Measurements from ENCODE around the gene ROR2.

Gene ROR2

GRCh38 chr9:91948101-91948596 is 1.9 kb downstream of the ROR2 start:
- DNase-seq = no peak

DNA sequence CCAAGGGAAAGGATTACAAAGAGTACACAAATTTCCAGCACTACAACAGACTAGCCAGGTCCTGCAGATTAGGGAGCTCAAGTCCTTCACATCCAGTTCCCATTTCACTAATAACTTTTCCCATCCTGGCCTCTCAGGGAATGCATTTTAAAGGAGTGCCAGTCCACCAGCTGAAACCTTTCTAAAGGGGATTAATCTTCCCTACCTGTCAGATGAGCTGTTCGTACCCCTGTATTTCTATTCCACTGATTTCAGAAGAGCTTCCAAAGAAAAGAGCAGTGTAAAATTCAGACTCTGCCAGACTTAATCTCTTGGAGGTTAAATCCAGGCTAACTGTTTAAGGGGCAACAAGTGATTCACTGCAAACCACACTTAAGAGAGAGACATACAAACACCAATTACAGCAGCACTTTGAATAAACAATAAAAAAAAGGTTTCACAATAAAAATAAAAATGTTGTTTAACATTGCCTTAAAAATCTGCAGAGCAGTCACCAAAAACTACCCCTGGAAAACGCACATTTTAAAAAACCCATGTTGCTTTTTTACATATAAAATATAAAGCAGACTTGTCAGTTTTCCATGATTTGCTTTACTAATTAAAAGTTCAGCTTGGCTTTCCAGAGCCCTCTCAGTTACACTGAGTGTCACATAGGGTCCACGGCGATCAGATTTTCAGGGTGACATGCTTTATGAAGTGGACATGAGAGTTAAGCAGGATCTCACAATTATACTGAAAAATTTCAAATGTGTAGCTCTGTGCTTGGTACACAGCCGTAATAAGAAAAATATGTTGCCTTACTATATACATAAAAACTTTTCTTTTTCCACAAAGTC is 3.2 kb downstream of the ROR2 start:
- DNase-seq = no peak

DNA sequence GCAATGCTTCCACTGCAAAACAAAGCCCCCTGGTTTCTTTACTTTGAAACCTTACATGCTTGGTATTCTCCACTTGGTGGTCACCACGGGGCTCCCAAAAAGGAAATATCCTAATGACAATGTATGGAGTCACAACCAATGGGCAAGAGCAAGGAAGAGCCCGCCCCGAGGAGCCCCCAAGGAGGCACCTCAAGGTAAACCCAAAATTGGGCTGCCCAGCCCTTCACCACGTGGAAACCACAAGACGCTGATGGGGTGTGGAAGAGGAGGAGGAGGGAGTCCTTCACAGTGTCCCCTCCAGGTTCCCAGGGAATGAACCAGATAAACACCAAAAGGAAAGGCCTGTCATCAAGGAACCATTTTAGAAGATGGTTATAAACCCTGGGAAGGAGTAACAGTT is 3.8 kb downstream of the ROR2 start:
- DNase-seq = no peak

DNA sequence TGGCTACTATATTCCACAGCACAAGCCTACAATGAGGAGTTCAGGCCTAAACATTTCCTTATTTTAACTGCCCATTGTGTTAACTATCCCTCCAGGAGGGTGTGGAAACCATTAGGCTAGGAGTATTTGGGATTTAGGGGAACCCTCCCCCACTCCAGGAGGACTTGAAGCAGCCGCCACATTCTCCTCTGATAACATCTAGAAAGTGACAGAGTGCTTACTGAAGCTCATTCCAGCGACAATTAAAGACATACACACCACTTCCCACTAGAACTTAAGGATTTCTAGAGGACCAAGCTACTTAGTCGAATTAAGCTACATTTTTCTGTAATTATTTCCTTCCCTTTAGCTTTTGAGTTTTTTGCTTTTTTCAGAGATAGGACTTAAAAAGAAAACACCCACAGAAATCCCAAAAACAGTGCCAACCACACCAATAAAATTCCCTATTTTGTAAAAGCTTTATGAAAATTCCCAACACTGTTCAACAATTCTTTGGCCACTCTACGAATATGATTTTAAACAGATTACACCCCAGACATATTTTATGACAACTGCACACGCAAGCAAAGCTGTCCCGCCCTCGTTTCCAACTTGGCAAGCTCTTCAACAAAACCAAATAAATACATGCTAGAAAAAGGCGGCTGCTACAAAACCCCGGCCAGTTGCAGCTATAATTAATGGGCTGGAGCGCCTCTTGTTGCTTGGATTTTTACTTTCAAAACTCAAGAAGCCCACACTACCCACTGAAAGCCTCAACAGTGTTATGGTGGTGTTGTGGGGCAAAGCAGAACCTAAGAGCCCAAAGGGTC is 4.5 kb downstream of the ROR2 start:
- DNase-seq = peak; percentile 59

DNA sequence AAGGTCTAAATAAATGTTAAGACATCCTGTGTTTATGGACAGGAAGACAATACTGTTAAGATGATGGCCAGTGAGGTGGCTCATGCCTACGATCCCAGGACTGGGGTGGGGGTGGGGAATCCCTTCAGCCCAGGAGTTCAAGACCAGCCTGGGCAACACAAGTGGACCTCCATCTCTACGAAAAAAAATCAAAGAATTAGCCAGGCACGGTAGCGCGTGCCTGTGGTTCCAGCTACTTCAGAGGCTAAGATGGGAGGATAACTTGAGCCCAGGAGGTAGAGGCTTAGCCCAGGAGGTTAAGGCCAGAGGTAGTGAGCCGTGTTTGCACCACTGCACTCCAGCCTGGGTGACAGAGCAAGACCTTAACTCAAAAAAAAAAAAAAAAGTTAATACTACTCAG is 5.3 kb downstream of the ROR2 start:
- DNase-seq = no peak

DNA sequence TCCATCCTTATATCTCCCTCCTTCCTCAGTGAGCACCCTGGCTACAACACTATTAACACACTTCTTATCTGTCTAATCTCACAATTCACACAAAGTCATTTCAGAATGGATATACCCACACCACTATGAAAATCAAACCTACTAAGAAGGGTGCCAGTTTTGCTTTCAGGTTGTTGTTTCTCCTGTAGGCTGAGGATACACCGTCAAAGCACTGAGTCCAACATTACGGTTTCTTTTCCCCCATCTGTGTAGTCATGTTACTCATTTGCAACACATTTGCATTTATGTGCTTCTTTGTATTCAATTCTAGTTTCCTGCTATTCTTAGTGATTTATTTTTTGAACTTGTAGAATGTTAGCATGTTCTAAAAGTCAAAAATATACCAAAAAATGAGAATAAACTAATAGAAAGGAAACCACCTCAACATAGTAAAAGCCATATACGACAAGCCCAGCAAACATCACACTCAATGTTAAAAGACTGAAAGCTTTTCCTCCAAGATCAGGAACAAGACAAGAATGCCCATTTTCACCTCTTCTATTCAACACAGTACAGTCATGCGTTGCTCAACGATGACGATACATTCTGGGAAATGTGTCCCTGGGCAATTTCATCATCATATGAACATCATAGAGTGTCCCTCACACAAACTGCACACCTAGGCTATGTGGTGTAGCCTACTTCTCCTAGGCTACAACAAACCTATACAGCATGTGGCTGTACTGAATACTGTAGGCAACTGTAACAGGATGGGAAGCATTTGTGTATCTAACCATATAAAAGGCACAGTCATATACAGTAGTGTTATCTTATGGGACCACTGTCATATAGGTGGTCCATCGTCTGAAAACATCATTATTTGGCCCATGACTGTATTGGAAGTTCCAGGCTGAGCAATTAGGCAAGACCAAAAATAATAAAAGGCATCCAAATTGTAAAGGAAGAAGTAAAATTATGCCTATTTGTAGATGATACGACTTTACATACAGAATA is 6.3 kb downstream of the ROR2 start:
- DNase-seq = no peak

DNA sequence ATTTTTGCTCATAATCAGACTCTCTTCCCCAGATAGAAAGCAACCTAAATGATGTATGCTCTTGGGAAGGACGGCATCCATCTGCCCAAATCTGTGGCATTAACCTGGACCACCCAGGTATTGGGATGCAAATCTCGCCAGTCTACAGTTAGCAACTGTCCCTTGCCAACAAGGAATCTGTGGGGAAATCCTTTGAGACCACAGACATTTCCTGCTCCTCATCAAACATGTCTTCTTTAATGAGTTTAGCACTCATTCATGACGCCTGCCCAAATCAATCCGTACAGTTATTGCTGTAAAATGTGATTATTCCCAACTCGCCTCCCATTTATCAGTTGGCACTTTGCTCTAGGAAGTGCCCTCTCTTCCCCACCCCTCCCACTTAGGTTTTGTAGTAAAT is 7.8 kb downstream of the ROR2 start:
- DNase-seq = no peak

DNA sequence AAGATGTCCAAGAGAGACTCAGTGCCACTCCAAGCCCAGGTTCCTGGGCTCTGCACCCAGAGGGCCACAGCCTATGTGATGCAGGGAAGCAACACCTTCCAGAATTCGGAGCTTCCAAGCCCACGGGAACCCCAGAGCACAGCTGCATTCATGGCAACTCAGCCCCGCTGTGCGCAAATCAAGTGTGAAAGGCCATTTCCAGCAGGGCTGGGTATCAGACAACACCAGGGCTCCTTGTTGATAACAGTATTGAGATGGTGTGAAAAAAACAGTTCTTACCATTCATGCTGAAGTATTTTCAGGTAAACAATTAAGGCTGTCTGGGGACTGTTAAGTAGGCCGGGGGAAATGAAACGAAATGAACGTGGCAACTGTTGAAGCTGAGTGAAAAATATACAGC is 10.1 kb downstream of the ROR2 start:
- DNase-seq = no peak

GRCh38 chr9:91937727-91938126 is 12.3 kb downstream of the ROR2 start:
- DNase-seq = no peak

DNA sequence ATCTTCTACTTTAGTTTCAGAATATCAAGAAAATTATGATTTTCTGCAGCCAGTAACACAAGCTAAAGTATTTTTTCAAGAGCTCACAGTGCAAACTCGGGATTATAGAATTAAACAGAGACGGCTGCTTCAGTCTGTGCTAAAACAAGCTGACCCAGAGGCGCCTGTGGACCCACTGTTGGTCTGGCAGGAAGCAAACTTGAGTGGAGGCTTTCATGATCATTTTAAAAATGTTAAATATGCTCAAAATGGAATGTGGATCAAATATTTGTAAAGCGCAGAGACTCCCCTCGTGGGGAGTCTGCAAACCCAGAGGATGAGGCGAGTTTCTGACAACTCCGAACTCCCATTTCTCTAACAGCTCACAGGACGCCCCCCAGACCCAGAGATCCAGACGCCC is 13.0 kb downstream of the ROR2 start:
- DNase-seq = no peak

DNA sequence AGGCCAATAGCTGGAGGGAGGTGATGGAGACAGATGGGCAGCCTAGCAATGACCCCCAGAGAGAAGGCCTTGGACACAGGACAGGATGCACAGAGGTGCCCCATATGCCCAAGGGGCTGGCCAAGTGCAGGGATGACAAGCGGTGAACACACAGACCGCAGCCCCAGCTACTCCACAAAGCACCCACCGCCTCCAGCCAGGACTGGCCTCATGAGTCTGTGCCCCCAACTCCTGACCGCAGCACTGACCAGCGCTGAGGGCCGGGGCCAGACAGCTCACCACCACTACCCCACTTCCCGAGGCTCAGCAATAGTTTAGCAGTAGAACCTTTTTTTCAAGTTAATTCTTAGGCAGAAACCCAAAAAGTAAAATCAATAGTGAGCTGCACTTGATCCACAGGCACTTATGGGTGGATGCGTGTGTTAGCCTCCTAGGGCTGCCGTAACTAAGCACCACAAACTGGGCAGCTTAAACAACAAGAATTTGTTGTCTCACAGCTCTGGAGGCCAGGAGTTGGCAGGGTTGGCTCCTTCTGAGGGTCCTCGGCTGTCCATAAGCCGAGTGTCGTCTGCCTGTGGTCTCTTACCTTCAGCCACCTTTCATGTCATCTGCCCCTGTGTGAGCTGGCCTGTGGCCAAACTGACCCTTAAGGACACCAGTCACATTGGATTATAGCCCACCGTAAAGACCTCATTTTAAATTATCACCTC is 14.1 kb downstream of the ROR2 start:
- DNase-seq = no peak

DNA sequence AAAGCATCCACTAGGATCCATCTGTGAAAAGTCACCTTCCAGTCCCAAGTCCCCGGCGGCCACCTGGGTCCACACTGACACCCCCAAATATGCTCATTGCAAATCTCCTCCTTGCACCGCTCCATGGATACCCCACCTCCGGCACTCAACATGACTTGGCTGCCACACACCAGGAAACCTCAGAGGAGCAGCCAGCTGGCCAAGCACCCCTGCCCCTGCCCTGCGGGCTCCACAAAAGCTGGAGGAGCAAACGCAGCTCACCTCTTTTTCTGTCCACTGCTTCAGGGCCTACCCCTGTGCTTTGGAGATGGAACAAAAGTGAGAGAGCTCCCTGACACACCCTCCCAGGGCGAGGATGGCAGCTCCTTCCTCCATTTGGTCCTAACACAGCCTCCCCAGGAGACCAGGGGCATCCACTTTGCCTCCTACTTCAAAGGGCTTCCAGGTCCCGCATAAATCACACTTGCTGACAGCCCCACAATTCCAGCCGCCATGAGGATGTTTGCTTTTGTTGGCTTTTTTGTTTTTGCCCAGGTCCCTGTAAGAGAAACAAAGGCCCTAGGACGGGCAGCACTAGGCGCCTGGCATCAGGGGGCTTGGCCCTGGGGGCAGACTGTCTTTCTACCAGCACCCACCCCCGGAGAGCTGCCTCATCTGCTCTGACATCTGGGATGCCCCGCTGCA is 14.8 kb downstream of the ROR2 start:
- DNase-seq = no peak

DNA sequence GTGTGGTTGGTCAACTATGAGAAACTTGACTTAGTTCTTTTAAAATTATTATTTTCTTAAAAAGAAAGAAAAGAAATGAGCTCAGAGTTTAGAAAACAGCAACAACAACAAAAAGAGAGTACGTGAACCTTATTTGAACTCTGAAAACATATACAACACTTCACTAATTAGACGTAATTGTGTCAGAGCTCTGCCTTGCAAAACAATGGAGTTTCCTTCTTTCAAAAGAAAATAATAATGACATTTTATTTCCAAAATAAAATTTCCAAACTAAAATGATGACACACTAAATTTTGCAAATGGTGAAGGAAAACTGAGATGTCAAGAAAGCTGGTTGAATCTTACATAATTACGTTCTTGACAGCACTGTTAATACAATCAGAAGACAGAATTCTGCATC is 15.4 kb downstream of the ROR2 start:
- DNase-seq = no peak

- peak; percentile 29 for DNase-seq
Measured at GRCh38 chr9:91933556-91934352, 16.3 kb downstream of the ROR2 start.

GRCh38 chr9:91930475-91930874 is 19.6 kb downstream of the ROR2 start:
- peak; percentile 4 for DNase-seq

- DNase-seq = no peak
Measured at GRCh38 chr9:91929331-91929730, 20.7 kb downstream of the ROR2 start.

DNA sequence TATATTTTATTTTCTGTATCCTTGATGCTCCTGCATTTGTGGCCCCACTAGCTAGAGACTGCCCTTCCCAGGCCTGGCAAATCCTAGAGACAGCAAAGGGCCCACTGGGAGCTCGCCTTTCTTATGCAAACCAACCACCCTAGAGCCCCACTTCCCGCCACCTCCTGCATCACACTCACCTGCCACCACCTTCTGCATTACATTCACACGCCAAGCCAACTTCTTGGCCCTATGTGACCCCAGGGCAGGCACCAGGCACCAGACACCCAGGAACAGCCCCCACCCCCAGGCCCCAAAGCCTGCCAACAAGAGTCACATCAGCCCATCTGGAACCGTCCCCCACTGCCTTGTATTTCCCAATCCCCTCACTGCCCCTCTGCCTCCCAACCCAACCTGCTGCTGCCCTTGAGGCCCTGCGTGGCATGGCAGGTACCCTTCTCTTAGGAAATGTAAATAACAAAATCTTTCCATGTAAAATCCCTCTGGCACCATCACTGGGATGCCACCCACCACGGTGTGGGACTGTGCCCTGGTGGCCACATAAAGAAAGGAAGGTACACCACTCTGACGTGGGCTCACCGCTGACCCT is 22.0 kb downstream of the ROR2 start:
- no peak for DNase-seq

DNA sequence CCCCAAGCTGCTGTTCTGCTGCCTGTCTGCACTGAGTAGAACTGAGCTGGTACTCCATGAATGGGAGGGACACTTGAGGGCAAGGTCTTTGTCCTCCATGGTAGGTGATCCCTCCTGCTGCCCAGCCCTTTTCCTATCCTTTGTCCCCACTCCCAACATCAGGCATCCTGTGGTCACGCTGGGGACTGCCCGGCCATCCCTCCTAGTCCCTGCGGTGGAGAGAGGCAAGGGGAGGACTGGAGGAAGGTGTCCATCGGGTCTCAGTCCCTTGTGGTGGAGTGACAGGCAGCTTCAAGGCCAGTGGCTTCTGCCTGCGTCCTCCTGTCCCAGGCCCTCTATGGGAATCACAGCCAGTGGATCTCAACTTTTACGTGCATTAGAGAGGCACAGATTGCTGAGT is 25.9 kb downstream of the ROR2 start:
- no peak for DNase-seq

- DNase-seq = no peak
Measured at GRCh38 chr9:91923145-91923544, 26.9 kb downstream of the ROR2 start.

GRCh38 chr9:91921371-91921770 is 28.7 kb downstream of the ROR2 start:
- no peak for DNase-seq

Data from OCI-M1 (cell line).